H1 (cell line): ENCODE measurements around the gene HNRNPH3. TPM values are rescaled to one million over a fixed set of nuclear protein-coding genes. Genes with fewer than 3 reads are reported as not detected.

ENCODE experiments used
- PHF8 ChIP-seq: fragments of 200-600 bp; sonication (generic); conservative IDR thresholded peaks from 2 replicates; pipeline ENCODE4 v1.7.1; 2012; ENCODE audit warnings: low read depth, mild to moderate bottlenecking, inconsistent platforms, low read length, moderate library complexity
- RAD21 ChIP-seq, 2 experiments: IDR thresholded peaks in 1 of 2; conservative IDR thresholded peaks in 1 of 2; 2 replicates each; pipeline ENCODE4 v1.6.1; 2011; ENCODE audit warnings: low read depth in 2 of 2, low read length in 2 of 2, improper control_type of control experiment in 1 of 2, inconsistent platforms in 1 of 2, mild to moderate bottlenecking in 1 of 2, moderate library complexity in 1 of 2
- polyA plus RNA-seq, 7 experiments: library from polyadenylated mRNA; depleted of rRNA in 3 of 7; stranded (reverse) in 5 of 7; unstranded in 2 of 7; fragments of >200 nt in 5 of 7; fragments of 200-250 nt in 2 of 7; gene quantifications; 1 replicate in 5 of 7; 2 replicates in 1 of 7; 4 replicates in 1 of 7; pipeline versions ENCODE4 v1.2.1 to v1.2.3, GENCODE V29; 2011 to 2013; ENCODE audit warnings: missing spikeins in 2 of 7, mixed read lengths in 2 of 7
- total RNA-seq: library from RNA; stranded (reverse); fragmentation: NEBNext Ultra II Directional; extraction: Animal tissue kit (Norgen Biotek cat#: 25700); gene quantifications from 2 replicates; pipeline ENCODE4 v1.2.1, GENCODE V29; 2021

HNRNPH3 gene
- total and polyA plus RNA-seq, 2 of the 8 experiments (the other 6 are each of a cell fraction or from before 2014, with no cell fraction given) = 63.2 to 230 TPM

GRCh38 chr10:68367121-68367520 is 35.3 kb downstream of the HNRNPH3 start (continued):
- TF ChIP-seq PHF8 (no peak), RAD21 (IDR thresholded peaks at IDR 0.05 in 1 of 2, conservative IDR thresholded peaks at IDR 0.05 in 1 of 2; ENCODE audit: low read depth in 2 of 2, low read length in 2 of 2) (no peak)
